Measurements from ENCODE around the gene EPB41L4A. TPM values are rescaled to one million over a fixed set of nuclear protein-coding genes. Genes with fewer than 3 reads are reported as not detected.

EPB41L4A gene
- total RNA-seq, 6 donors from 2014 or later, result 15.9 to 45.1 (median 28.1) TPM

- Histone ChIP-seq H3K4me1 (peaks cover 0 to 6% (median 4%) of the 10 kb centered on the region in 4 donors), H3K4me3 (no peak overlapping the region), H3K9me3 (no peaks in the 10 kb centered on the region), H3K27ac (no peak overlapping the region), H3K27me3 (no peaks in the 10 kb centered on the region), H3K36me3 (no peaks in the 10 kb centered on the region)
- ATAC-seq (ENCODE audit: low FRiP score in 2 of 2), result no peak
- 84 to 96% methylated on average over 4 of the region's 4 CpGs for WGBS, 2 donors
- no peak for TF ChIP-seq POLR2A (IDR thresholded peaks at IDR 0.05)
- no peak for DNase-seq
Observed at GRCh38 chr5:112149727-112150126, 269.4 kb downstream of the EPB41L4A start.

- H3K27me3 ChIP-seq, result no peaks in the 10 kb centered on the region
Observed at GRCh38 chr5:112146323-112147226, 272.5 kb downstream of the EPB41L4A start.

GRCh38 chr5:112143690-112144089 is 275.4 kb downstream of the EPB41L4A start:
- 67 to 85% methylated on average over 1 of the region's 1 CpG for WGBS, 2 donors
- H3K36me3 ChIP-seq, result no peaks in the 10 kb centered on the region
- no peak overlapping the region for H3K4me3 ChIP-seq
- ATAC-seq (ENCODE audit: low FRiP score in 2 of 2) (no peak), DNase-seq (no peak)
- H3K9me3 ChIP-seq, result no peaks in the 10 kb centered on the region
- no peak overlapping the region for H3K27ac ChIP-seq
- peaks cover 6 to 17% (median 9%) of the 10 kb centered on the region in 4 donors for H3K4me1 ChIP-seq
- TF ChIP-seq CTCF (IDR thresholded peaks at IDR 0.05) (no peak), POLR2AphosphoS5 (IDR thresholded peaks at IDR 0.05) (no peak), POLR2A (IDR thresholded peaks at IDR 0.05) (no peak), EP300 (IDR thresholded peaks at IDR 0.05) (no peak)
- H3K27me3 ChIP-seq, result no peaks in the 10 kb centered on the region

More at GRCh38 chr5:112146323-112147226, 272.5 kb downstream of the EPB41L4A start:
- ATAC-seq (ENCODE audit: low FRiP score in 2 of 2), result peak; percentile 78 to 95
- H3K27ac ChIP-seq, result peak overlapping the region in 1 of 4 donors; percentile 14
- peaks cover 6 to 17% (median 9%) of the 10 kb centered on the region in 4 donors for H3K4me1 ChIP-seq
- H3K36me3 ChIP-seq, result no peaks in the 10 kb centered on the region
- TF ChIP-seq POLR2A (IDR thresholded peaks at IDR 0.05), result no peak
- peak; percentile 60 to 89 (median 82) for TF ChIP-seq CTCF (IDR thresholded peaks at IDR 0.05)
- peak in 1 of 2 donors; percentile 45 for DNase-seq
- 53 to 57% methylated on average over 6 of the region's 6 CpGs for WGBS, 2 donors
- H3K9me3 ChIP-seq, result no peaks in the 10 kb centered on the region
- H3K4me3 ChIP-seq, result no peak overlapping the region

- H3K9me3 ChIP-seq, result no peaks in the 10 kb centered on the region
- TF ChIP-seq POLR2A (IDR thresholded peaks at IDR 0.05) (no peak), POLR2AphosphoS5 (IDR thresholded peaks at IDR 0.05) (peak; percentile 59 to 77), CTCF (IDR thresholded peaks at IDR 0.05) (no peak), EP300 (IDR thresholded peaks at IDR 0.05) (peak in 2 of 4 donors; percentile 87 to 95)
- 63 to 66% methylated on average over 3 of the region's 3 CpGs for WGBS, 2 donors
- peaks cover 6 to 17% (median 9%) of the 10 kb centered on the region in 4 donors for H3K4me1 ChIP-seq
- no peak overlapping the region for H3K4me3 ChIP-seq
- DNase-seq, result peak in 1 of 2 donors; percentile 79
- H3K36me3 ChIP-seq, result no peaks in the 10 kb centered on the region
- H3K27ac ChIP-seq, result no peak overlapping the region
- no peaks in the 10 kb centered on the region for H3K27me3 ChIP-seq
- ATAC-seq (ENCODE audit: low FRiP score in 2 of 2), result peak; percentile 48 to 87
Observed at GRCh38 chr5:112142769-112143270, 276.3 kb downstream of the EPB41L4A start.

GRCh38 chr5:112141582-112141981 is 277.5 kb downstream of the EPB41L4A start:
- DNase-seq (no peak), ATAC-seq (ENCODE audit: low FRiP score in 2 of 2) (no peak)
- TF ChIP-seq EP300 (IDR thresholded peaks at IDR 0.05) (no peak), POLR2A (IDR thresholded peaks at IDR 0.05) (no peak), CTCF (IDR thresholded peaks at IDR 0.05) (no peak), POLR2AphosphoS5 (IDR thresholded peaks at IDR 0.05) (no peak)
- WGBS, 2 donors, result 84 to 94% methylated on average over 3 of the region's 3 CpGs
- Histone ChIP-seq H3K36me3 (no peaks in the 10 kb centered on the region), H3K4me1 (peaks cover 2 to 14% (median 7%) of the 10 kb centered on the region in 4 donors), H3K27me3 (no peaks in the 10 kb centered on the region), H3K4me3 (no peak overlapping the region), H3K27ac (no peak overlapping the region), H3K9me3 (no peaks in the 10 kb centered on the region)
